GM10248 (cell line): ENCODE data around the gene NECAB3.

Experiments used
- CTCF ChIA-PET: fragments of 300-600 bp; sonication (Branson Sonifier 250); formaldehyde crosslinking; extraction: SDS; loops from one replicate; lab custom pipeline; 2021; ENCODE audit warnings: antibody characterized with exemption; lab: Yijun Ruan, JAX
- POLR2A ChIA-PET: fragments of 350-650 bp; sonication (Branson Sonifier 250); formaldehyde crosslinking; extraction: SDS; loops from one replicate; lab custom pipeline; 2020; ENCODE audit warnings: antibody characterized with exemption; lab: Yijun Ruan, JAX
- DNase-seq: peaks from one replicate; pipeline ENCODE4 v3.0.0; 2012; ENCODE audit errors: extremely low spot score
- CTCF ChIP-seq: IDR thresholded peaks from 2 replicates; pipeline ENCODE4 v1.5.1; 2012; ENCODE audit warnings: mild to moderate bottlenecking, low read depth; ENCODE audit errors: extremely low read depth, missing control alignments, control extremely low read depth

NECAB3 gene

GRCh38 chr20:33666293-33667244, 7.7 kb downstream of the NECAB3 start, which contains the start of gene ACTL10:
TSS of gene ACTL10 (plus strand) at chr20:33666943. CDS start at chr20:33667498, 555 bp downstream.
- CTCF ChIA-PET: interaction anchor here (0.8 to 5.6 kb wide), 17 partner anchors 9 to 268 kb away, joined by 3 to 61 read pairs (median 5); partner anchors contain the start of genes CBFA2T2 and CDK5RAP1
- POLR2A ChIA-PET: interaction anchor here (0.6 to 1.1 kb wide), 5 partner anchors 13 to 1919 kb away, joined by 3 to 11 read pairs (median 4); partner anchors contain the start of gene CBFA2T2
- peak; percentile 94 for DNase-seq
- TF ChIP-seq CTCF: peak; percentile 40

DNA sequence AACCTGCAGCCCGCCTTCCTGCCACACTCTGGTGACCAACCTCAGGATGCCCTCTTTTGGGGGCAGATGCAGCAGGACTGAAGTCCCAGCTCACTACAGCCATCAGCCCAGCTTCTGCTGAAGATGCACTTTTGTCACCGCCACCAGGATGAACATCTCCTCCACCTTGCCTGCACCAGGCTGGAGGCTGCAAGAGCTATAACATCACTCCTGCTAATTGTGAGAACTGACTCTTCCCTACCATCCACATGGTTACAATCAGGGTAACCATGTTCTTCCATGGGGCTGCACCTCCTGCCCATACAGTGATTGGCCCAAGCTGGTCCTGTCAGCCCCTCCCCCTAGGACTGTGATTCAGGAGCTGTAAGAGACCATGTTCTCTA, 9.5 kb downstream of the NECAB3 start:
- TF ChIP-seq CTCF: no peak
- ChIA-PET CTCF (interaction anchor here (1.2 to 5.6 kb wide), 4 partner anchors 12 to 207 kb away, joined by 4 to 61 read pairs (median 5); no protein-coding TSS in a partner anchor), POLR2A (interaction anchor here (0.6 to 0.9 kb wide), 2 partner anchors 9 to 204 kb away, joined by 3 to 6 read pairs; partner anchors contain the start of gene NECAB3)
- DNase-seq: no peak

DNA sequence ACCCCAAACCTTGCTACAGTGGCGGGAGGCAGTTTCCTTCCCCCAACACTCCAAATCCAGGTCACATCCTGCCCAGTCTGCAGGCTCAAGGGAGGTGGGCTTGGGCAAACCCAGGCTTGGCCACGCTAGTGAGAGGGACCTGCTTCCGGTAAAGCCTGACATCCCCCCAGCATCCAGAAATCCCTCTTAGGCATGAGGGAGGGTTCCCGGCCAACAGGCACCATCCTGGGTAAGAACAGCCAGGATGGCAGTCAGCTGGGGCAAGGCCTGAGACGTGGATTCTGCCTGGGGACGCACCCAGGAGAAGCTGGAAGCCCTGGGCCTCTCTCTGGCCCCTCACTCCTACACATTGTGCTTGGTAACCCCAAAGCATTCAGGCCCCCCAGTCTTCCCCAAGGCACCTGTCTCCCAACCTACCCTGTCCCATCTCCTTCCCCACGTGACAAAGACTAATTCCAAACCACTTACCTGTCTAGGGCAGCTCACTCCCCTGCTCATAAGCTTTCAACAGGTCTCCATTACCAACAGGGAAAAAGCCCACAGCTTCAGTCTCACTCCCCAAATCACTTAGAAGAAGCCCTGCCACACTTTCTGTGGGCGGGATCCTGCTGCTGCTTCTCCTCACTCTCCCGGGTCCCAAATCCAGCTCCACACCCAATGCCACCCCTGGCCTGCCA, 10.0 kb downstream of the NECAB3 start:
- no peak for DNase-seq
- POLR2A ChIA-PET: interaction anchor here (0.5 to 1.6 kb wide), 6 partner anchors 10 to 1126 kb away, joined by 3 to 12 read pairs (median 4); partner anchors contain the start of gene NECAB3
- CTCF ChIA-PET: interaction anchor here (1.2 to 5.6 kb wide), 7 partner anchors 11 to 207 kb away, joined by 3 to 61 read pairs (median 5); no protein-coding TSS in a partner anchor
- no peak for TF ChIP-seq CTCF

DNA sequence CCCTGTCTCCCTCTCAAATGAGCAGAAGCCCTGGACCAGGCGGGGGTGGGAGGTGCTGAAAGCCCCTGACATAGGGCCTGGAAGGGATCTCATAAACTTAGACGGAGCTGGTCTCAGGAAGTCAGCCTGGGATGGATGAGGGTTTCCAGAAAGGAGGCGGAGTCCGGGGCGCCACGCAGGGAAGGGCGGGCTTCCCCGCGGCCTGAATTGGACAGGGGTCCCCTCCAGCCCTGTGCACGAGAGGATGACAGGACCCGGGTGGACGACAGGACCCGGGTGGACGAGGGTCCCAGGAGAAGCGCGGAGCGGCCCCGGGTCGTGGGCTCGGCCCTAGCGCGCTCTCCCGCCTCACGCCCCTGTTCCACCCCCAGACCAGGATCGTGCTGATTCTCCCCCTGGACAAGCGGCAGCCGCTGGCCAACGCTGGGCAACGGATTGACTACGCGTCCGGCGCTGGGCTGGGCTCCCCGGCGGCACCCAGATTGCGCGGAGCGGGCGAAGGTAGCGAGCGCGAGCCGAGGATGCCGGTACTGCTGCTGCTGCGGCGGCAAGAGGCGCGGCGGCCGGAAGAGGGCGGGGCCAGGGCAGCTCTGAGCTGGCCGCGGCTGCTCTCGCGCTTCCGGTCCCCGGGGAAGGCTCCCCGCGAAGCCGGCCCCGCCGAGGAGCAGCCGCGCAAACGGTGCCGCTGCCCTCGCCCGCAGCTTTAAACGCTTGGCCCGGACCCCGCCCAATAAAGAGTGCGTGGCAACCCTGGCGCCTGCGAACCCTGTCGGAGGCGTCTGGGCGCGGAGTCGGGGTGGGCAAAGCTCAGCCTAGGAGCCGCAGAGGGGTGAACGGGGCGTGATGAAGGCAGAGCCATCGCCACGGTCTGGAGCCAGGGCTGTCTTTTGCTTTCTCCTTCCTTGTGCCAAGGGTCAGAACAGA, 10.8 kb downstream of the NECAB3 start:
- no peak for TF ChIP-seq CTCF
- DNase-seq: peak; percentile 91
- ChIA-PET POLR2A (interaction anchor here (0.5 to 1.6 kb wide), 5 partner anchors 10 to 1125 kb away, joined by 3 to 12 read pairs (median 3); no protein-coding TSS in a partner anchor), CTCF (interaction anchor here (0.5 to 2.0 kb wide), 8 partner anchors 11 to 206 kb away, joined by 3 to 16 read pairs (median 4); no protein-coding TSS in a partner anchor)

GRCh38 chr20:33662172-33662571, 12.1 kb downstream of the NECAB3 start, which contains the start of gene C20orf144:
TSS of gene C20orf144 (plus strand) at chr20:33662327. CDS start at chr20:33662346, 19 bp downstream.
- POLR2A ChIA-PET: no interaction called here
- DNase-seq: no peak
- no peak for TF ChIP-seq CTCF
- CTCF ChIA-PET: interaction anchor here (1.5 to 2.0 kb wide), 2 partner anchors 9 to 205 kb away, joined by 3 to 16 read pairs; no protein-coding TSS in a partner anchor
